ENCODE results near the gene VILL.

VILL gene

GRCh38 chr3:38019658-38020341, 29.2 kb downstream of the VILL start:
- WGBS: 97% methylated on average over 10 of the region's 10 CpGs
- Histone ChIP-seq H4K91ac (ENCODE audit: low read length) (no peak overlapping the region), H2BK5ac (ENCODE audit: low read depth, low read length, poor library complexity, severe bottlenecking) (no peak overlapping the region), H3K79me1 (replicated peaks; ENCODE audit: low read length, poor library complexity, severe bottlenecking) (peaks cover 1% of the 10 kb centered on the region), H3K4ac (ENCODE audit: low read depth in 1 of 2, low read length in 2 of 2) (no peak overlapping the region), H3K4me1 (ENCODE audit: control insufficient read depth, insufficient read depth, low read depth, low read length) (peaks cover 20% of the 10 kb centered on the region), H3K9ac (ENCODE audit: low read length) (no peak overlapping the region), H3K4me3 (ENCODE audit: insufficient read depth in 1 of 2, low read depth in 1 of 2, low read length in 2 of 2) (no peak overlapping the region), H3K14ac (ENCODE audit: low read length in 2 of 2) (no peak overlapping the region), H3K23ac (ENCODE audit: low read length in 2 of 2) (no peak overlapping the region), H2BK15ac (ENCODE audit: low read depth, poor library complexity, severe bottlenecking) (no peak overlapping the region), H3K27me3 (ENCODE audit: control insufficient read depth in 1 of 2, insufficient read depth in 1 of 2, low read length in 2 of 2) (no peaks in the 10 kb centered on the region), H2BK120ac (ENCODE audit: low read depth, low read length) (no peak overlapping the region), H2AFZ (ENCODE audit: low read depth, low read length) (no peak overlapping the region), H3K27ac (ENCODE audit: low read length, poor library complexity, severe bottlenecking) (no peak overlapping the region), H2AK5ac (ENCODE audit: low read length, severe bottlenecking) (no peak overlapping the region), H3K36me3 (ENCODE audit: control insufficient read depth in 1 of 2, insufficient read depth in 2 of 2, low read depth in 1 of 2, low read length in 2 of 2) (peaks cover 42 to 54% of the 10 kb centered on the region in 2 experiments), H3K18ac (ENCODE audit: low read depth in 1 of 2, low read length in 2 of 2) (no peak overlapping the region), H3K4me2 (ENCODE audit: low read length, poor library complexity, severe bottlenecking) (no peak overlapping the region), H4K8ac (ENCODE audit: low read length) (no peak overlapping the region), H2BK12ac (ENCODE audit: low read length in 2 of 2) (no peak overlapping the region), H3K9me3 (ENCODE audit: control insufficient read depth, low read length) (peaks cover 9% of the 10 kb centered on the region)
- no peak for DNase-seq

GRCh38 chr3:38020342-38020726, 29.7 kb downstream of the VILL start:
- no peak overlapping the region for H2BK12ac ChIP-seq (ENCODE audit: low read length in 2 of 2)
- H4K91ac ChIP-seq (ENCODE audit: low read length): no peak overlapping the region
- H3K18ac ChIP-seq (ENCODE audit: low read depth in 1 of 2, low read length in 2 of 2): no peak overlapping the region
- H3K4me2 ChIP-seq (ENCODE audit: low read length, poor library complexity, severe bottlenecking): no peak overlapping the region
- no peak overlapping the region for H3K4ac ChIP-seq (ENCODE audit: low read depth in 1 of 2, low read length in 2 of 2)
- peaks cover 1% of the 10 kb centered on the region for H3K79me1 ChIP-seq (replicated peaks; ENCODE audit: low read length, poor library complexity, severe bottlenecking)
- H2BK15ac ChIP-seq (ENCODE audit: low read depth, poor library complexity, severe bottlenecking): no peak overlapping the region
- H4K8ac ChIP-seq (ENCODE audit: low read length): no peak overlapping the region
- H3K14ac ChIP-seq (ENCODE audit: low read length in 2 of 2): no peak overlapping the region
- H3K9ac ChIP-seq (ENCODE audit: low read length): no peak overlapping the region
- H3K4me3 ChIP-seq (ENCODE audit: insufficient read depth in 1 of 2, low read depth in 1 of 2, low read length in 2 of 2): no peak overlapping the region
- H3K9me3 ChIP-seq (ENCODE audit: control insufficient read depth, low read length): peaks cover 9% of the 10 kb centered on the region
- peaks cover 20% of the 10 kb centered on the region for H3K4me1 ChIP-seq (ENCODE audit: control insufficient read depth, insufficient read depth, low read depth, low read length)
- H3K23ac ChIP-seq (ENCODE audit: low read length in 2 of 2): no peak overlapping the region
- no peak for DNase-seq
- H2AFZ ChIP-seq (ENCODE audit: low read depth, low read length): no peak overlapping the region
- no peak overlapping the region for H2AK5ac ChIP-seq (ENCODE audit: low read length, severe bottlenecking)
- peaks cover 42 to 49% of the 10 kb centered on the region in 2 experiments for H3K36me3 ChIP-seq (ENCODE audit: control insufficient read depth in 1 of 2, insufficient read depth in 2 of 2, low read depth in 1 of 2, low read length in 2 of 2)
- H2BK120ac ChIP-seq (ENCODE audit: low read depth, low read length): no peak overlapping the region
- H2BK5ac ChIP-seq (ENCODE audit: low read depth, low read length, poor library complexity, severe bottlenecking): no peak overlapping the region
- WGBS: 85% methylated on average over 3 of the region's 3 CpGs
- H3K27me3 ChIP-seq (ENCODE audit: control insufficient read depth in 1 of 2, insufficient read depth in 1 of 2, low read length in 2 of 2): no peaks in the 10 kb centered on the region
- no peak overlapping the region for H3K27ac ChIP-seq (ENCODE audit: low read length, poor library complexity, severe bottlenecking)

- peaks cover 35 to 40% of the 10 kb centered on the region in 2 experiments for H3K36me3 ChIP-seq (ENCODE audit: control insufficient read depth in 1 of 2, insufficient read depth in 2 of 2, low read depth in 1 of 2, low read length in 2 of 2)
- H3K4me3 ChIP-seq (ENCODE audit: insufficient read depth in 1 of 2, low read depth in 1 of 2, low read length in 2 of 2): no peak overlapping the region
- H3K14ac ChIP-seq (ENCODE audit: low read length in 2 of 2): no peak overlapping the region
- H4K8ac ChIP-seq (ENCODE audit: low read length): no peak overlapping the region
- H3K18ac ChIP-seq (ENCODE audit: low read depth in 1 of 2, low read length in 2 of 2): no peak overlapping the region
- H3K23ac ChIP-seq (ENCODE audit: low read length in 2 of 2): no peak overlapping the region
- peaks cover 5% of the 10 kb centered on the region for H3K9me3 ChIP-seq (ENCODE audit: control insufficient read depth, low read length)
- 94% methylated on average over 4 of the region's 4 CpGs for WGBS
- no peak overlapping the region for H2BK15ac ChIP-seq (ENCODE audit: low read depth, poor library complexity, severe bottlenecking)
- H2AFZ ChIP-seq (ENCODE audit: low read depth, low read length): no peak overlapping the region
- no peak overlapping the region for H2BK5ac ChIP-seq (ENCODE audit: low read depth, low read length, poor library complexity, severe bottlenecking)
- no peak overlapping the region for H2AK5ac ChIP-seq (ENCODE audit: low read length, severe bottlenecking)
- H3K4ac ChIP-seq (ENCODE audit: low read depth in 1 of 2, low read length in 2 of 2): no peak overlapping the region
- DNase-seq: no peak
- H4K91ac ChIP-seq (ENCODE audit: low read length): no peak overlapping the region
- peaks cover 21% of the 10 kb centered on the region for H3K4me1 ChIP-seq (ENCODE audit: control insufficient read depth, insufficient read depth, low read depth, low read length)
- no peak overlapping the region for H2BK12ac ChIP-seq (ENCODE audit: low read length in 2 of 2)
- H3K27ac ChIP-seq (ENCODE audit: low read length, poor library complexity, severe bottlenecking): no peak overlapping the region
- no peak overlapping the region for H3K4me2 ChIP-seq (ENCODE audit: low read length, poor library complexity, severe bottlenecking)
- H3K27me3 ChIP-seq (ENCODE audit: control insufficient read depth in 1 of 2, insufficient read depth in 1 of 2, low read length in 2 of 2): no peaks in the 10 kb centered on the region
- H2BK120ac ChIP-seq (ENCODE audit: low read depth, low read length): no peak overlapping the region
- H3K79me1 ChIP-seq (replicated peaks; ENCODE audit: low read length, poor library complexity, severe bottlenecking): peaks cover 1% of the 10 kb centered on the region
- H3K9ac ChIP-seq (ENCODE audit: low read length): no peak overlapping the region
Measured at GRCh38 chr3:38021196-38021595, 30.6 kb downstream of the VILL start.

GRCh38 chr3:38022301-38022700, 31.7 kb downstream of the VILL start:
- Histone ChIP-seq H3K4ac (ENCODE audit: low read depth in 1 of 2, low read length in 2 of 2) (no peak overlapping the region), H3K14ac (ENCODE audit: low read length in 2 of 2) (no peak overlapping the region), H3K27ac (ENCODE audit: low read length, poor library complexity, severe bottlenecking) (no peak overlapping the region), H4K91ac (ENCODE audit: low read length) (no peak overlapping the region), H3K9ac (ENCODE audit: low read length) (no peak overlapping the region), H2AFZ (ENCODE audit: low read depth, low read length) (no peak overlapping the region), H3K9me3 (ENCODE audit: control insufficient read depth, low read length) (no peaks in the 10 kb centered on the region), H3K4me1 (ENCODE audit: control insufficient read depth, insufficient read depth, low read depth, low read length) (peaks cover 17% of the 10 kb centered on the region), H3K4me2 (ENCODE audit: low read length, poor library complexity, severe bottlenecking) (no peak overlapping the region), H3K18ac (ENCODE audit: low read depth in 1 of 2, low read length in 2 of 2) (no peak overlapping the region), H3K79me1 (replicated peaks; ENCODE audit: low read length, poor library complexity, severe bottlenecking) (peaks cover 1% of the 10 kb centered on the region), H2BK5ac (ENCODE audit: low read depth, low read length, poor library complexity, severe bottlenecking) (no peak overlapping the region), H2BK120ac (ENCODE audit: low read depth, low read length) (no peak overlapping the region), H2AK5ac (ENCODE audit: low read length, severe bottlenecking) (no peak overlapping the region), H2BK15ac (ENCODE audit: low read depth, poor library complexity, severe bottlenecking) (no peak overlapping the region), H4K8ac (ENCODE audit: low read length) (no peak overlapping the region), H3K23ac (ENCODE audit: low read length in 2 of 2) (no peak overlapping the region), H3K36me3 (ENCODE audit: control insufficient read depth in 1 of 2, insufficient read depth in 2 of 2, low read depth in 1 of 2, low read length in 2 of 2) (peaks cover 24 to 29% of the 10 kb centered on the region in 2 experiments), H3K27me3 (ENCODE audit: control insufficient read depth in 1 of 2, insufficient read depth in 1 of 2, low read length in 2 of 2) (no peaks in the 10 kb centered on the region), H2BK12ac (ENCODE audit: low read length in 2 of 2) (no peak overlapping the region), H3K4me3 (ENCODE audit: insufficient read depth in 1 of 2, low read depth in 1 of 2, low read length in 2 of 2) (no peak overlapping the region)
- DNase-seq: no peak
- WGBS: 67% methylated on average over 3 of the region's 3 CpGs
